Endothelial cell of umbilical vein (primary cell): ENCODE data around the gene ZNF182. TPM values are rescaled to one million over a fixed set of nuclear protein-coding genes. Genes with fewer than 3 reads are reported as not detected.
"Not testable (repeated sequence)": the region's sequence is repeated elsewhere in the genome, so short reads cannot be mapped to it uniquely, and the experiment has no call there.

ENCODE experiments used
- BruUV-seq: library from RNA; stranded (reverse); fragments of 400-500 nt; replicated peaks from 2 replicates; lab custom pipeline; 2021; lab: Mats Ljungman, UMichigan
- CTCF ChIA-PET: fragments of 300-600, 350-600 bp; sonication (Branson Sonifier 250); formaldehyde crosslinking; loops from one replicate; lab custom pipeline; 2021; ENCODE audit warnings: antibody characterized with exemption, inconsistent platforms; lab: Charles Lee
- POLR2A ChIA-PET: fragments of 300-600, 350-600 bp; sonication (Branson Sonifier 250); formaldehyde crosslinking; loops from one replicate; lab custom pipeline; 2021; ENCODE audit warnings: antibody characterized with exemption, inconsistent platforms; lab: Charles Lee
- DNase-seq: peaks from one replicate; pipeline ENCODE4 v3.0.0-alpha.2; 2011; ENCODE audit warnings: low read depth, low spot score
- FAIRE-seq: peaks from 2 replicates; lab custom pipeline; 2011; peaks lifted over from hg19 to GRCh38; lab: Jason Lieb, UNC
- H2AFZ ChIP-seq: 2 replicates; pipeline ENCODE4 v1.6.0; 2012; ENCODE audit warnings: low read depth, low read length, control low read depth, inconsistent platforms
- H3K27ac ChIP-seq: 2 replicates; pipeline ENCODE4 v1.5.1; 2011; ENCODE audit warnings: low read depth, mild to moderate bottlenecking, control low read depth, low read length, moderate library complexity; ENCODE audit not compliant: insufficient read depth
- H3K27me3 ChIP-seq, 2 experiments: 2 replicates each; pipeline versions ENCODE4 v1.6.0 to v1.6.1; 2011; ENCODE audit warnings: low read length in 2 of 2, mixed read lengths in 1 of 2; ENCODE audit not compliant: control insufficient read depth in 2 of 2, insufficient read depth in 2 of 2
- H3K36me3 ChIP-seq, 2 experiments: 2 replicates in 1 of 2; 3 replicates in 1 of 2; pipeline ENCODE4 v1.5.1; 2011; ENCODE audit warnings: low read length in 2 of 2, mild to moderate bottlenecking in 1 of 2, moderate library complexity in 1 of 2; ENCODE audit not compliant: control insufficient read depth in 2 of 2, insufficient read depth in 2 of 2; ENCODE audit errors: extremely low read depth in 1 of 2
- H3K4me1 ChIP-seq: 3 replicates; pipeline ENCODE4 v1.5.1; 2011; ENCODE audit warnings: mild to moderate bottlenecking, low read length; ENCODE audit not compliant: control insufficient read depth, insufficient read depth; ENCODE audit errors: extremely low read depth
- H3K4me2 ChIP-seq: 2 replicates; pipeline ENCODE4 v1.6.1; 2011; ENCODE audit warnings: low read length, control low read depth, mixed read lengths; ENCODE audit not compliant: insufficient read depth
- H3K4me3 ChIP-seq, 3 experiments: fragments of 200-600 bp in 1 of 3; sonication (generic), shearing (Covaris generic) in 1 of 3; replicated peaks in 1 of 3; 2 replicates each; pipeline ENCODE4 v1.5.1; 2011 to 2016; ENCODE audit warnings: control low read depth in 3 of 3, low read length in 3 of 3, mild to moderate bottlenecking in 2 of 3, inconsistent platforms in 1 of 3, low read depth in 1 of 3, moderate library complexity in 1 of 3; ENCODE audit not compliant: insufficient read depth in 1 of 3
- H3K79me2 ChIP-seq: 2 replicates; pipeline ENCODE4 v1.6.0; 2012; ENCODE audit warnings: low read length, inconsistent platforms; ENCODE audit not compliant: control insufficient read depth, insufficient read depth
- H3K9ac ChIP-seq: replicated peaks from 2 replicates; pipeline ENCODE3; 2011; ENCODE audit warnings: low read length, control low read depth; ENCODE audit not compliant: insufficient read depth; ENCODE audit errors: extremely low read depth
- H3K9me1 ChIP-seq: replicated peaks from 3 replicates; pipeline ENCODE4 v1.6.0; 2011; ENCODE audit warnings: mild to moderate bottlenecking, low read length; ENCODE audit not compliant: control insufficient read depth, insufficient read depth; ENCODE audit errors: extremely low read depth
- H3K9me3 ChIP-seq: replicated peaks from 2 replicates; pipeline ENCODE4 v1.5.1; 2012; ENCODE audit warnings: low read length, inconsistent platforms; ENCODE audit not compliant: control insufficient read depth, insufficient read depth
- H4K20me1 ChIP-seq: replicated peaks from 2 replicates; pipeline ENCODE3; 2011; ENCODE audit warnings: mild to moderate bottlenecking, low read length; ENCODE audit not compliant: control insufficient read depth, insufficient read depth; ENCODE audit errors: extremely low read depth
- EZH2 ChIP-seq: IDR thresholded peaks from 2 replicates; pipeline ENCODE4 v1.6.1; 2012; ENCODE audit warnings: borderline replicate concordance, low read depth, mild to moderate bottlenecking, moderate library complexity, low read length, inconsistent platforms; ENCODE audit not compliant: severe bottlenecking
- FOS ChIP-seq: IDR thresholded peaks from 2 replicates; pipeline ENCODE4 v1.6.1; 2011; ENCODE audit warnings: mild to moderate bottlenecking, low read length, moderate library complexity, borderline replicate concordance; ENCODE audit not compliant: insufficient read depth
- GATA2 ChIP-seq: IDR thresholded peaks from 2 replicates; pipeline ENCODE4 v1.7.0; 2011; ENCODE audit warnings: low read depth, mild to moderate bottlenecking, moderate library complexity, mixed read lengths, low read length; ENCODE audit not compliant: insufficient read length, insufficient read depth
- JUN ChIP-seq: IDR thresholded peaks from 2 replicates; pipeline ENCODE4 v1.6.1; 2011; ENCODE audit warnings: borderline replicate concordance, low read depth; ENCODE audit not compliant: insufficient read length, insufficient read depth
- MYC ChIP-seq: IDR thresholded peaks from one replicate; pipeline ENCODE4 v1.6.1; 2011; ENCODE audit warnings: mild to moderate bottlenecking, low read depth, low read length
- POLR2A ChIP-seq: IDR thresholded peaks from 2 replicates; pipeline ENCODE4 v1.6.1; 2012; ENCODE audit warnings: low read depth, mild to moderate bottlenecking, control low read depth, low read length
- POLR2AphosphoS5 ChIP-seq: IDR thresholded peaks from 2 replicates; pipeline ENCODE4 v1.6.1; 2012; ENCODE audit warnings: low read depth, mild to moderate bottlenecking, control low read depth, low read length, moderate library complexity; ENCODE audit not compliant: insufficient read depth
- dilution Hi-C: fragments of 300-500 bp; cut with MboI; formaldehyde crosslinking; loops from one replicate; pipeline ENCODE4 v1.15.0; 2019; ENCODE audit warnings: low sequenced_read_pairs; ENCODE audit not compliant: extremely low pct_ligation_motif_present
- intact Hi-C: fragments of 100-400 bp; cut with micrococcal nuclease; formaldehyde crosslinking; loops from one replicate; pipeline ENCODE4 v1.10.0; 2022
- polyA plus RNA-seq, 4 experiments: library from polyadenylated mRNA; depleted of rRNA in 3 of 4; stranded (reverse) in 3 of 4; unstranded in 1 of 4; fragments of >200 nt; gene quantifications; 2 replicates each; pipeline versions ENCODE4 v1.2.1 to v1.2.3, GENCODE V29; 2011 to 2012; ENCODE audit warnings: missing spikeins in 1 of 4
- total RNA-seq: library from RNA; stranded (reverse); gene quantifications from 2 replicates; pipeline ENCODE4 v1.2.3, GENCODE V29; 2021
- TF ChIP-seq, protein P1 (sequence below): IDR thresholded peaks from 2 replicates; pipeline ENCODE4 v1.6.1; 2011; ENCODE audit not compliant: insufficient read depth, insufficient read length
- TF ChIP-seq, protein P2 (sequence below), 2 donors: IDR thresholded peaks; 1 replicate in 1 of 2; 2 replicates in 1 of 2; pipeline ENCODE4 v1.5.1; 2011; ENCODE audit warnings: low read length in 2 of 2, mild to moderate bottlenecking in 2 of 2, moderate library complexity in 2 of 2, control low read depth in 1 of 2, inconsistent platforms in 1 of 2, low read depth in 1 of 2; ENCODE audit not compliant: insufficient read depth in 1 of 2; ENCODE audit errors: extremely low read depth in 1 of 2

ZNF182 gene
- total and polyA plus RNA-seq, 2 donors (not counting 3 experiments of a cell fraction or from before 2014, with no cell fraction given), result 0.90 to 3.9 TPM

DNA sequence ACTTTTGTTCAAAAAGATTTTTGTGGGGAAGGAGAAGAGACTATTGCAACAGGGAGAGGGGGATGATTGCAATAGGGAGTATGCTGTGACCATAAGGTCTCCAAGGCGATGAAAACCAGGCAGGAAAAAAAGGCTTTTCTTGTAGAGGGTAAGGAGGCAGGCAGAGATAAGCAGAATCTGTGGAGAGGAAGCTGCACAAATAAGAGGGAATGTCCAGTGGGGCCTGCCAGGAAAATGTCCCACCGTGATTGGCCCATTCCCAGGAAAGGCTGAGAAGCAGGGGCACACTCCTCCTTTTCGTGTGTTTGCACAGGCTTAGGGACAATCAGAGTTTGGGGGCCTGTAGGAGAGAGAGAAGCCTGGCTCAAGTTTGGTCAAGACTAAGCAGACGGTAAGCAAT lies 32.1 kb upstream of the ZNF182 start:
- no peak overlapping the region for H3K9ac ChIP-seq
- no peak overlapping the region for H3K4me3 ChIP-seq
- FAIRE-seq, result no peak
- no peaks in the 10 kb centered on the region for H3K9me1 ChIP-seq
- dilution Hi-C loops, result no loop called here
- H4K20me1 ChIP-seq, result no peaks in the 10 kb centered on the region
- no peak overlapping the region for H2AFZ ChIP-seq
- intact Hi-C loops, result no loop called here
- no peaks in the 10 kb centered on the region for H3K79me2 ChIP-seq
- no peak overlapping the region for H3K4me2 ChIP-seq
- no TSS peak for BruUV-seq
- POLR2A ChIA-PET, result no interaction called here
- no peaks in the 10 kb centered on the region for H3K9me3 ChIP-seq
- no peaks in the 10 kb centered on the region for H3K36me3 ChIP-seq
- DNase-seq, result peak; percentile 47
- no peaks in the 10 kb centered on the region for H3K4me1 ChIP-seq
- CTCF ChIA-PET, result no interaction called here
- H3K27me3 ChIP-seq, result peaks cover 0 to 2% of the 10 kb centered on the region in 2 experiments
- H3K27ac ChIP-seq, result no peak overlapping the region
- TF ChIP-seq EZH2 (no peak), JUN (no peak), POLR2A (no peak), FOS (no peak), POLR2AphosphoS5 (no peak), MYC (no peak), GATA2 (no peak)
- TF ChIP-seq, protein P1, sequence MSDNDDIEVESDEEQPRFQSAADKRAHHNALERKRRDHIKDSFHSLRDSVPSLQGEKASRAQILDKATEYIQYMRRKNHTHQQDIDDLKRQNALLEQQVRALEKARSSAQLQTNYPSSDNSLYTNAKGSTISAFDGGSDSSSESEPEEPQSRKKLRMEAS, result no peak
- TF ChIP-seq, protein P2, sequence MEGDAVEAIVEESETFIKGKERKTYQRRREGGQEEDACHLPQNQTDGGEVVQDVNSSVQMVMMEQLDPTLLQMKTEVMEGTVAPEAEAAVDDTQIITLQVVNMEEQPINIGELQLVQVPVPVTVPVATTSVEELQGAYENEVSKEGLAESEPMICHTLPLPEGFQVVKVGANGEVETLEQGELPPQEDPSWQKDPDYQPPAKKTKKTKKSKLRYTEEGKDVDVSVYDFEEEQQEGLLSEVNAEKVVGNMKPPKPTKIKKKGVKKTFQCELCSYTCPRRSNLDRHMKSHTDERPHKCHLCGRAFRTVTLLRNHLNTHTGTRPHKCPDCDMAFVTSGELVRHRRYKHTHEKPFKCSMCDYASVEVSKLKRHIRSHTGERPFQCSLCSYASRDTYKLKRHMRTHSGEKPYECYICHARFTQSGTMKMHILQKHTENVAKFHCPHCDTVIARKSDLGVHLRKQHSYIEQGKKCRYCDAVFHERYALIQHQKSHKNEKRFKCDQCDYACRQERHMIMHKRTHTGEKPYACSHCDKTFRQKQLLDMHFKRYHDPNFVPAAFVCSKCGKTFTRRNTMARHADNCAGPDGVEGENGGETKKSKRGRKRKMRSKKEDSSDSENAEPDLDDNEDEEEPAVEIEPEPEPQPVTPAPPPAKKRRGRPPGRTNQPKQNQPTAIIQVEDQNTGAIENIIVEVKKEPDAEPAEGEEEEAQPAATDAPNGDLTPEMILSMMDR (IDR thresholded peaks at IDR 0.05; ENCODE audit: extremely low read depth in 1 of 2, insufficient read depth in 1 of 2, low read depth in 1 of 2, low read length in 2 of 2), result no peak

GRCh38 chrX:48030641-48031173 lies 26.9 kb upstream of the ZNF182 start:
- H3K4me1 ChIP-seq, DNase-seq, H3K27ac ChIP-seq, POLR2A ChIA-PET, H3K36me3 ChIP-seq, H2AFZ ChIP-seq, H3K9me1 ChIP-seq, dilution Hi-C loops, H3K4me2 ChIP-seq, BruUV-seq, H3K27me3 ChIP-seq, H3K9ac ChIP-seq, CTCF ChIA-PET, intact Hi-C loops, H3K9me3 ChIP-seq, H3K4me3 ChIP-seq, FAIRE-seq, H4K20me1 ChIP-seq, H3K79me2 ChIP-seq: not testable (repeated sequence)
